Dermis microvascular lymphatic vessel endothelial cell (primary cell): ENCODE measurements around the gene ATG16L2. TPM values are rescaled to one million over a fixed set of nuclear protein-coding genes. Genes with fewer than 3 reads are reported as not detected.
"Not testable (repeated sequence)": the region's sequence is repeated elsewhere in the genome, so short reads cannot be mapped to it uniquely, and the experiment has no call there.

ENCODE experiments used
- DNase-seq, 2 donors: peaks; one replicate each; pipeline versions ENCODE4 v3.0.0 to v3.0.0-alpha.2; 2010; ENCODE audit warnings: low read depth in 2 of 2
- total RNA-seq: library from RNA; depleted of rRNA; stranded (reverse); fragments of >200 nt; gene quantifications from 2 replicates; pipeline ENCODE4 v1.2.1, GENCODE V29; 2014

The ATG16L2 gene
- total RNA-seq, 1 donor from 2014 or later: 4.7 TPM

DNA sequence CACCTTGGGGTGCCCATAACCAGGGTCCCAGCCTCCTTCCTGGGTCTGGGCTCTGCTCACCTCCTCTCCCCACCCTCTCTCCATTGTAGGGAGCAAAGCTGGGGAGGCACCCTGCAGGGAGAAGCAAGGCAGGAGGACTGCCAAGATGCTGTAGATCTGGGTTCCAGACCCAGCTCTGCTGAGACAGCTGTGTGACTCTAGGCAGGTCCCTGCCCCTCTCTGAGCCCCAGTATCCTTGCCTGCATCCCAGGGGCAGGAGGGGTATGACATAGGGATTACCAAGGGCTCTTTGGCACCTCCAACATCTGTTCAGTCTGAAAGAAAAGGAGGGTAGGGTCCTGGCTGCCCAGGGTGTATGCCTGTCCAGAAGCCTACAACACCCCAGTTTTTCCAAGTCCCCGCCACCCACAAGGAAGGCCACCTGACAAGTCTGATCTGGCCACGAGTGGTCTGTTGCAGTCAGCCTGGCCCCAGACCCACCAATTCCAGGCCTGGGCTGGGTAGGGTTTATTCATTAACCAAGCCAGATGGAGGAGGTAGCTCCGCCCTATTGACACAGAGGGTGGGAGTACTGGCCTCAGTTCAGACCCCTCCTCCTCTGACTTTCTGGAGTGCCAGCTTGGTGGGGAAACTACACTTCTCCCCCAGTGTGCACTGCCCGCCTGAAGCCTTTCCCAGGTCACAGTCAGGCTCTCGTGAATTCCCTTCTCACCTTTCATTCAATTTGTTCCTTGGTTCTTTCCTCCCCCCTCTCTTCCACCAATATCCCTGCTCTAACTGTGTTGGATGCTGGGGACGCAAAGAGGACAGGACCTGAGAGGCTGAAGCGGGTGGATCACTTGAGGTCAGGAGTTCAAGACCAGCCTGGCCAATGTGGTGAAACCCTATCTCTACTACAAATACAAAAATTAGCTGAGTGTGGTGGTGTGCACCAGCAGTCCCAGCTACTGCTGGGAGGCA, 35.4 kb upstream of the ATG16L2 start:
- DNase-seq: no peak

DNA sequence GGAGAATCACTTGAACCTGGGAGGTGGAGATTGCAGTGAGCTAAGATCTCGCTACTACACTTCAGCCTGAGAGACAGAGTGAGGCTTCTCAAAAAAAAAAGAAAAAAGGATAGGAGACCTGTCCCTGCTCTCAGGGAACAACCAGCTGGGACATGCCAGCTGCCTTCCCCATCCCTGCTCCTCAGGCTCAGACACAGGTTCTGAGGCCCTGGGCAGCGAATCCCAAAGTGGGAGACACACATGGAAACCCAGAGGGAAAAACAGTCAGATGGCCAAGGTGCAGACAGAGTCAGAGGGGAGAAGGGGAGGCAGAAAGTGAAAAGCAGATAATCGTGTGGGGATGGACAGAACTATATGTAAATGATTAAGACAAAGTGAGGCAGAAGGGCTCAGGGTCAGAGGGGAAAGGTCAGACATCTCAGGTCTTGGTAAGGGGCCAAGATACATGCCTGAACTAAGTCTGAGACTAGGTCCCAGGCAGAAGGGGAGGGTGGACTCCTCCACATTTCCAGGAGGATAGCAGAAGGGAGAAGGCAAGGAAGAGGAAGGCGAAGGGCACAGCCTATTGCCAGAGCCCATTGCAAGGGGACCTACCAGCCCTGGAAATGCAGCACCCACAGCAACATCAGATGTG, 34.6 kb upstream of the ATG16L2 start:
- no peak for DNase-seq

DNA sequence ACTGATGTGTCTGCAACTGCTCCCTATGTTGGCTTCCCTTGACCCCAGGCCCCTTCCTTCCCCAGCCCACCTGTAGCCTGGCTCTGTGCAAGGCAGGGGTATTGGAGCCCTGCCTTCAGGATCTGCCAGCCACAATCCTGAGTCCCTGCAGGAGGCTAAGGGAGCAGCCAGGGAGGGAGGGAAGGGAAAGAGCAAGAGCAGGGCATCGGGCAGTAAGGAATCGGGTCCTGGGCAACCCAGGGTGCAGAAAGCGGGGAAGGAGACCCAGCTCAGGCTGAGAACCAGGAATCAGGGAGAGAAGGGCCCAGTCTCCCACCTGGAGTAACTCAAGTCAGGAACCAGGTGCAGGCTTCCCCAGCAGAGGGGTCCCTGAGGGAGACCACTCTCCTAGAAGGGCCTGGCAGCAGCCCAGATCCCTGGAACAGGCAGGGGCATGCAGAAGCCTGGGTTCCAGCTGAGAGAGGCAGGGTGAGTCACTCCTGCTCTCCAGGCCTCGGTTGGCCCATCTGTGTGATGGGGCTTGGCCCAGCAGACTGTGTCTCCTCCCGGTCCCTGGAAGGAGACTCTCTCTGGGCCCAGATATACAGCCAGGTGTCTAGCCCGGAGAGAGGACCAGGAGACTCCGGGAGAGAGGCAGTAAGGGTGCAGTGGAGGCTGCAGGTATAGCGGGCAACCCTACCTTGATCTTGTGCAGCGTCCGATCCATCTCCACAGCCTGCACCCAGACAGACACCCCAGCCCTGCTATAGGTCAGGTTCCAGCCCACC, 33.7 kb upstream of the ATG16L2 start:
- DNase-seq: no peak

DNA sequence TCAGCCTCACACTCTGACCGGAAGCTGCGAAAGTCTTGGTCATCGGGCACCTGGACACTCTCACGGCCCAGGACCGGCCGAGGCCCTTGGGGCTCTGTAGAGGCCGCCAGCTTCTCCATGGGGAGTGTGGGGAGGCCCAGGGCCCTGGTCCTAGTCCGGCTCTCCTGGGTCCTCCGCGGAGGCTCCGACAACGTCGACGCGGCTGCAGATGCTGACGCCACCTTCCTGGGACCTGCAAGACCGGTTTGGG, 33.2 kb upstream of the ATG16L2 start:
- DNase-seq: no peak

DNA sequence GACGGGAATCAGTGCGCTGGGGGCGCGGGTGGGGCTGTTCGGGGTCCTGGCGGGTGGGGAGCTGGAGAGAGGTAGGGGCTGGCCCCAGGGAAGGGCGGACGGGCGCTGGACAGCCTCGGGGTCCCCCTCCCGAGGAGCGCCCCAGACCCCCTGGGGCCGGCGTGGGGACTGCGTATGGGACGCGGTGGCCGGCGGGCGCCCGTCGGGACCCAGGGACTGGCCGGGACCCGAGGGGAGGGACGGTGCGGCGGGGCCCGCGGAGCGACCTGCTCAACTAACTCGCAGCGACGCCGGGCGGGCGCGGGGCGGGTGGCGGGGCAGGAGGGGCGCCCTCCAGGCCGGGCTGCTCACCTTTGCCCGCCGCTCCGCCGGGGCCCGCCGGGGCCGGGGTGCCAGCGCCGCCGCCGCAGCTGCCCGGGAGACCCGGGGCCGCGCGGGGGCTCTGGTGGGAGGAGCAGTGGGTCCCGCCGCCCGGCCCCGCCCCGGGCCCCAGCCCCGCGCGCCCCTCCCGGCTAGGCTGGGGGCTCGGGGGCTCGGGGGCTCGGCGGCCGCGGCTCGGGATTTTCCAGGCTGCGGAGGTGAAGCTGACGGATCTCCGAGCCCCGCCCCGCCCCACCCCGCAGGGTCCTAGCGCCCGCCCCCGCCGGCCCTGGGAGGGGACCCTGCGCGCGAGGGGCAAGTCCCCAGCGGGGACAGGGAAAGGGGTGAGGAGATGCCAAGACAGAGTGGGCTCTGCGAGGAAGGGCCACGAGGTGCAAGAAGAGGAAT, 32.7 kb upstream of the ATG16L2 start:
- DNase-seq: peak in 1 of 2 donors; percentile 39

DNA sequence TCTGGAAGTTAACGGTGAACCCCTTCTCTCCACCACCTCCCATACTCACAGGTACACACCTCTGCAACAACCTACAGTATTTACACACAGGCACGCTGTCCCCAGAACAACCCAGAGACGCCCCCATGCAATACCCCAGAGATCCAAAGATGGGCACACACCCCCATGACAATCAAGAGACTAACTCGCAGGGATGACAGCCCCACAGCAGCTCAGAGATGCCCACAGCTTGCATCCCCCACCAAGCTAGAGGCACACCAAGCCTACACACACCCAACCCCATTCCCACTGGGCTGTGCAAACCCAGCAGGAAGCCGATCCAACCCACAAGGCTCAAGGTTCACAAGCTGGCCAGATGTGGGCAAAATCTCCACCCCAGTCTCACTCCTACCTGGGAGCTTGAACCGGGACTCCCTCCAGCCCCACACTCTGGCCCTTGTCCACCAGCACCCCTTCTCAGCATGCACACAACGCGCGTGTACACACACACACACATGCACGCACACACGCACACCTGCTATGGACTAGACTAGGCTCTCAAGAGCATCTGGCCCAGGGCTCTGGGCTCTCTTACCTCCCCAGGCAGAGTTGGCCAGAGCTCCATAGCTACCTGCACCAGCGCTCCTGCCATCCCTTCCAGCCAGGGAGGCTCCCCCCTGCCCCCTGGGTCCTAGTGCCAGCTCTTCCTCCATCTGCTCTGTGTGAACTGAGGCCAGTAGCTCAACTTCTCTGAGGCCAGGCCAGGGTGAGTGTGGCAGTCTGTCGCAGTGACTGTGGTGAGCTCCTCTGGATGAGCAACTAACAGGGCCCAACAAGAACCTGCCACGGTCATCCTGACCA, 31.9 kb upstream of the ATG16L2 start:
- no peak for DNase-seq

DNA sequence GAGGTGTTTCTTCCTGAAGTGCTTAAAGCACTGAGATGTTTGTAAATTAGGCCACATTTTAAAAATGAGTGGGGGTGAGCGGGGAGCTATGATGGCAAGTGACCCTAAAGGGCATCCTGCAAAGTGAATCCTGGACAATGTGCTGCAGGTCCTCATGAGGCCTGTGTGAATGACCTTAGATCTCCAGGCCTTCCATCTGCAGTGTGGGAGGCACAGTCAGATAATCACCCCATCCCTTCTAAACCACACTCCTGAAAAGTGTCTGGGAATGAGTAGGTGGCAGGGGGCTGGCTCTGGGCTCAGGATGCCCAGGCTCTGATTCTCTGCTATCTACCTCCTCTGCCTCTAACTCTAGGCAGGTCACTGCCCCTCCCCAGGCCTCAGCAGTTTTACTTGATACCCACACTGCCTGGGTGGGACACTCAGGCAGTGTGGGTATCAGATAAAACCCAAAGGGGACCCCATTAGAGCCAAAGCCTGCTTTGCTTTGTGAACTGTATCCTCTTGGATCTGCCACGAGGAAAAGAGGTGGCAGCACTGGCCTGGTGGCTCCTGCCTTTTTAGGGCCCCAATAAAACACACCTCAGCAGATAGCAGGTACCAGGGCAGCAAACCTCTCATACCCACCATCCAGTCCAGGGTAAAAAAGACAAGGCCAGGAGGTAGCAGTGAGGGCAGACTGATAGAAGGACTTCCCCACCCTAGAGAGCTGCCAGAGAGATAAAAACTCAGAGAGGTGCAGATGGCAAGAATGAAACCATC, 30.9 kb upstream of the ATG16L2 start:
- no peak for DNase-seq

DNA sequence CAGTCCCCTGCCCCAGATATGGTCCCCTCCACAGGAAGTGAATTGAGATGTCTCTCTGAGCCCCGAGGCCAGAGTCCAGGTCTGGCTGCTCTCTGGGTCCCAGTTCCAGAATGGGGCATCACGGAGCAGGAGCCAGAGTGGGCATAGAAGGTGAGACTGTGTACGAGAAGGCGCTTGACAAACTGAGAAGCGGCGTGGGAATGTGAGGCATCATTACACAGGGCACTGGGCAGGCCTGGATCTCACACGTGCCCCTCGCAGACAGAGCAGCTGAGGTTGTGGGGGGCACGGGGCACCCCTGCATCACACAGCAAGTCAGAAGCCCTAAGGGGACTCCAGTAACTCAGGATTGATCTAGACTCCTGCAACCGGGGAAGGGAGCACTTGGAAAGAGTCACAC, 29.5 kb upstream of the ATG16L2 start:
- no peak for DNase-seq

DNA sequence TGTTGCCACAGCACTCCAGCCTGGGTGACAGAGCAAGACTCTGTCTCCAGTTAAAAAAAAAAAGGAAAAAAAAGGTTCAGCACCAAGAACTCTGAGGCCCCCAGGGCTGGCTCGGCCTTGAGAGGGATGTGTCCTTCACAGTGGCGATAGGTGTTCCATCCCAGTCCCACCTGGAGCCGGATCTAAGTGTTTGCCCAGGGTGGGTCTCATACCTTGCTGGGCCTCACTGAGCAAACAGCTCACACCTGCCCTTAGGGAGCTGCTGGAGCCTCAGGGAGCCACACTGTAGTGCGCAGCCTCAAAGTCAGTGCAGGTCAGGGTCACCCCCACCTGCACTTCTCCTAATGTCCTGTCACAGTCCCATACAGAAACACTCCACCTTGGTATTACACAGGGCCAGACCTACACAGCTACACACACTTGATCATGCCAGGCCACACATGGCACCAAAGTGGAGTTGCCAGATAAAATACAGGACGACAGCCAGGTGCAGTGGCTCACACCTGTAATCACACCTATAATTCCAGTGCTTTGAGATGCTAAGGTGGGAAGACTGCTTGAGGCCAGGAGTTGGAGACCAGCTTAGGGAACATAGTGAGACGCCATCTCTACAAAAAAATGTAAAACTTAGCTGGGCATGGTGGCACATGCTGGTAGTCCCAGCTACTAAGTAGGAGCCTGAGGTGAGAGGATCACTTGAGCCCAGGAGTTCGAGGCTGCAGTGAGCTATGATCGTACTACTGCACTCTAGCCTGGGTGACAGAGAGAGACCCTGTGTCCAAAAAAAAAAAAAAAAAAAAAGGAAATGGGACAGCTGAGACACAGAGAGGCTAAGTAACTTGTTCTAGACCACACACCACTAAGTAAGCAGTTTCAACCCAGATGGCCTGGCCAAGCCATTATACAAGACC, 27.7 kb upstream of the ATG16L2 start:
- DNase-seq: no peak

DNA sequence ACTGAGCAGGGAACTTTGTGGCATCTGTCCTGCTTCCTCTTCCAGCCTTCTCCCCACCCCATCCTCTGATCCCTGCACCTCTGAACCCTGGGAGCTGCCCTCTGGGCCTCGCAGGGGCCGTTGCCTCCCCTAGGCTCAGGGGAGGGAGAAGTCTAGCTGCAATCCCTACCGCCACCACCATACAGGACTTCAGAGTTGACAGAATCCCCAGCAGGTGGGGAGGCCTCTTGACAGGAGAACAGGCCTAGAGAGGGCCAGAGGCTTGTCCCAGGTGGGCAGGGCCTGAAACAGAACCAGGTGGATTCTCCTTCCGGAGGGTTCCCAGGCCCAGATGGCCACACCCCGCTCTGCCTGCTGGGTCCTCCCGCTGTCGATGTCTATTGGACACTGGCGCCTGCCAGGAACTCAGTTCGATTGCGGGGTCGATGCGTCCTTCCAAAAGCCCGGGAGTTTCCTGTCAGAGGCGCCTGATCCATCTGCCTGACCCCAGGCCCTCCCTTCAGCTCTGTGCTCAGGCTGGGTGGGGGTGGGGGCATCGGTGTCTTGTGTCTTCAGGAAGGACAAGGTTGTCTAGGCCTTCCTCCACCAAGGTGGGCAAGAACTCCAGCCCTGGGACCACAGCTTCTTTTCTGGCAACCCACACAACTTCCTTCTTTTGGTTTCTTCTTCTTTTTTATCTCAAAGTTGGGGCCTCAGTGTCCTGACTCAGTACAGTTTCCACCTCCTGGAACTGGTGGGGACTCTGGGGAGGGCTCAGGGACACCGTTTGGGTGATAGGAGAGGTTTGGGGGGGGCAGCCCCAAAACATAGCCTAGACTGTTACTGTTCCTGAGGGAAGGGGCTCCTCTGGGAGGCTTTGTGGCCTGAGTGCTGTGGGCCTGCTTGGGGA, 26.8 kb upstream of the ATG16L2 start:
- DNase-seq: no peak

DNA sequence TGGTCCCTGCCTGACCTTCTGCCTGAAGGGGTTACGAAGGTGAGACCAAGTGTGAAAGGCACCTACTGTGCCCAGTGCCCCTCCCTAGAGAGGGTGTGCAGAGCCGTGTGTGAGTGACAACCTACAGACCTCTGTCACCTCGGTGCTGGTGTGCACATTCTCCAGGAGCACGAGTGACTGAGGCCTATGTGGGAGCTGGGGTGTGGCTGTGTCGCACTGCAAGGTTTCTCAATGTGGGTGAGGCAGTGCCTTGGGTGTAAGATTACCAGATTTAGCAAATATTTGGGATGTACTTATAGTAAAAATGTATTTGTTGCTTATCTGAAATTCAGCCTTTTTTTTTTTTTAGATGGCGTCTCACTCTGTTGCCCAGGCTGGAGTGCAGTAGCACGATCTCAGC, 26.0 kb upstream of the ATG16L2 start:
- DNase-seq: no peak

DNA sequence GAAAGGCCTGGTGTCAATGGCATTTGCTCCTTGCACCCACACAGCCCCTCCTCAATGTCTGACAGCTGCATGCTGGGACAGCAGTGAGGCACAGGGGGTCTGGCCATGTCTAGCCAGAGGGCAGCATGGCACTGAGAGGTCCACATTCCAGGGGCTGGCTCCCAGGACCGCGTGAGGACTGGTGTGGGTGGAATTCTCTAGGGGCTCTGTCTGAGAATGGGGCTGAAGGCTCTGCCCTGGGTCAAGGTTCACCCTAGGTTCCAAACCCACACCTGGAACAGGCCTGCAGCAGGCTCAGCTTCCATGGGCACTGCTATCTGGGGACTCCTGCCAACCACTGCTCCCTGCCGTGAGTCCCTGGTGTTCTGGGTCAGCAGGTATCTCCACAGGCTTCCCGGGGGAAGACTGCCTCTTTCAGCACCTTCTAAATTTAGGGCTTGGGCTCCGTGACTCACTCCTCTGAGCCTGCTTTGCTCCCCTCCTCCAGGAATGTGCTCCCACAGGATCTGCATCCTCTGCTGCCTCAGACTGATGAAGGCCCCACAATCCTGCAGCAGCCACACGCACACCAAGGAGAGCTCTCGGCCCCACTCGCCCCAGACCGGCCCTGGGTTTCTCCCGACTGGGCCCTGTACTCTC, 24.6 kb upstream of the ATG16L2 start:
- DNase-seq: no peak

DNA sequence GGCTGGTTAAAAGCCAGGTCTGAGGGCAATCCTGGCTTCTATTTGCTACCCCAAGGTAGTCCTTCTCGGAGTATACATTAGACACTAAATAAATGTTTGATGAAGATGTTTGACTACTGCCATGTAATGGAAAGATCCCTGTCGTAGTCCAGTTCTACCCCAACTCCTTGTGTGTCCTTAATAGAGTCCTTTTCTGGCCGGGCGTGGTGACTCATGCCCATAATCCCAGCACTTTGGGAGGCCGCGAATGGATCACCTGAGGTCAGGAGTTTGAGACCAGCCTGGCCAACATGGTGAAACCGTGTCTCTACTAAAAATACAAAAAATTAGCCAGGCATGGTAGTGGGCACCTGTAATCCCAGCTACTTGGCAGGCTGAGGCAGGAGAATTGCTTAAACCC, 23.0 kb upstream of the ATG16L2 start:
- not testable (repeated sequence) for DNase-seq

DNA sequence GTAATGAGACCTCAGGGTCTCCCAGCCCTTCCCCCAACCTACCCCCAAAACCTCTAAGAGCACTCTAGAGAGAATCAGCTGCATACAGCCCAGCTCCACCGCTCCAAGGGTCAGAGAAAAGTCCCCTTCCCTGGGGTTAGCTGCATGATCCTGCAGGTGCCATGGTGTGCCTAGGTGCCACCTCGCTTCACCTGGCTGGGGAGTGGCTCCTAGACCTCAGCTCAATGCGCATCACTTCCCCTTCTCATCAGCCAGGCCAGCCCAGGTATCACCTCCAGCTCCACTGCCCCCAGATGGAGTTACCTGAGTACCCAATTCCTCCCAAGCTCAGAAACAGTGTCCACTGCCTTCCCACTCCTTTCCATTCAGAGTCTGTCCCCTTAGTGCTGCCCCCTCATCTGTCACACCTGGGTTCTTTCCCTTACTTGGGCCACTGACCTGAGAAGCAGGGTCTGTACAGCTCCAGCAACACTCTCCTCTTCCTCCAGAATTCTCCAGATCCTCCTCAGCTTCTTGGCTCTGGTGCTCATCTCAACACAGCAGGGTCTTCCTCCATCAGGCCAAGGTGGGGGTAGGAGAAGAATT, 21.7 kb upstream of the ATG16L2 start:
- no peak for DNase-seq

DNA sequence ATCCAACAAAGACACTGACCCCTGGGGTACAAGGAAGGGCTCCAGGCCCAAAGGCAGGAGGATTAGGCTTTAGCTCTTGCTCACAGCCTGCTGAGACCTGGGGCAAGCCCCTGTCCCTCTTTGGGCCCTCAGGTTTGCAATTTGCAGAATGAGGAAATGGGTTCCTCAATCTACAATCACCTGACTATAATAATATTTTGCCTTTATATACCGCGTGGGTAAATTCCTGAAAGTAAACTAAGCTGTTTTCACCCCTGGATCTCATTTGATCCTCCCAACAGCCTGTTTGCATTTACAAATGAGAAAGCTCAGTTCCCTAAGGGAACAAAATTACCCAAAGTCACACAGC, 21.2 kb upstream of the ATG16L2 start:
- no peak for DNase-seq

DNA sequence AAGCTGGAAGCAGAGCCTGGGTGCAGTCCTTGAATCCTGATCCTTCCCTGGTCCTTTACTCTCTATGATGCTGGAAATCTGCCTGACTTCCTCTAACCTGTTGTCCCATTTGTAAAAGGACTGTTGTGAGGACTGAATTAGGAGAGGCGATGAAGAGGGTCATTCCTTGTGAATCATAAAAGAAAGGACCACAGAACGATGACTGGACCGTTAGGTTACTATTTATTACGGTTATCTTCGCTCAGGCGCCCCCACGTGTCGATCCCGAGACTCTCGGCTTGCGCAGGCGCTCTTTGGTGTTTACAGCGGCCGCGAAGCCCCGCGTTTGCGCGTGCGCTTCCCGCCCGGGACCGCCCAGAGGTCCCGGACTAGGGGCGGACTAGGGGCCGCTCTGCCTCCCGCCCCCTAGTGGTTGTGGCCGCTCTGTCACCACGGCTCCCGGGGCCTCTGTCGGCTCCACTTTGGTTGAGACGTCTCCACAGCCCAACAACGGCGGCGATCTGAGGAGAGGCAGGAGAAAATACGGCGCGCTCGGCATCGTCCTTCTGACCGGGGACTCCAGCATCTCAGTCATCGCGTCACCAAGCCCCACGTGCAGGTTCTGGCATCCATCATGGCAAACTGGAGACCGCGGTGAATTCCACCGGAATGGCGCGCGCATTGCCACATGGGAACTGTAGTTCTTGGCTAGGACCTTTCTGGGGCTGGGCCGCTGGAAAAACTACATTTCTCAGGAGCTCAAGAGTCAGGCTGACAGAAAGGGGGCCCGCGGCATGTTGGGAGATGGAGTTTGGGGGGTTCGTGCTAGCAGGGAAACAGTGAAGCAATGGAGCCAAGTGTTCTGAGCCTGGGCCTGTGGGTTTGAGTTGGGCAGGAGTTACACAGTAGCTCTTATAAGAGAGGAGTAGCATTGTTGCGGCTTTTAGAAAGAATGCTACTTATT, 20.5 kb upstream of the ATG16L2 start, which contains the start of gene STARD10:
TSS of gene STARD10 (minus strand) at position 623 of the 943 bp plus-strand sequence. CDS start 12,866 bp downstream, outside the sequence.
- DNase-seq: peak; percentile 85 to 95
